Hair follicle dermal papilla cell (primary cell): Measurements from ENCODE around the gene ZNF442. TPM values are rescaled to one million over a fixed set of nuclear protein-coding genes. Genes with fewer than 3 reads are reported as not detected.

ENCODE experiments used
- small RNA-seq: library from RNA; depleted of rRNA; stranded (forward); fragments of <200 nt; gene quantifications from one replicate; pipeline ENCODE3, GENCODE V24; 2012
- total RNA-seq: library from RNA; depleted of rRNA; stranded (reverse); fragments of >200 nt; gene quantifications from 2 replicates; pipeline ENCODE4 v1.2.3, GENCODE V29; 2012

The ZNF442 gene
- 1.5 and 2.4 TPM in 2 replicates for total RNA-seq

GRCh38 chr19:12365236-12366162 lies at the start of gene ZNF442:
ZNF442 (minus strand) TSS chr19:12365683; CDS start chr19:12363631, 2,052 bp downstream.

GRCh38 chr19:12400633-12401502 lies 35.4 kb upstream of the ZNF442 start, which contains the start of gene ZNF799:
ZNF799 (minus strand) TSS chr19:12401271; CDS start chr19:12401070, 201 bp downstream.

GRCh38 chr19:12333162-12334159 lies 32.0 kb downstream of the ZNF442 start, which contains the start of gene ZNF563:
ZNF563 (minus strand) TSS chr19:12333633; CDS start chr19:12333482, 151 bp downstream.

Small RNAs within 50 kb of the gene (small RNA-seq; reads per million reads assigned to genes)
- gene RPS29P23 = not detected

Other genes with a start within 250 kb of the ZNF442 start
- 4.5 and 6.7 TPM in 2 replicates for gene ZNF20, start 225.3 kb downstream of the ZNF442 start, total RNA-seq
- gene ZNF625, start 208.9 kb downstream of the ZNF442 start, total RNA-seq = 9.2 and 9.4 TPM in 2 replicates
- gene ZNF136, start 202.6 kb downstream of the ZNF442 start, total RNA-seq = 11.3 and 12.2 TPM in 2 replicates
- gene ZNF44, start 70.8 kb downstream of the ZNF442 start, total RNA-seq = 6.6 and 7.0 TPM in 2 replicates
- 1.9 and 2.1 TPM in 2 replicates for gene ZNF563, start 32.0 kb downstream of the ZNF442 start, total RNA-seq
- 3.4 and 3.6 TPM in 2 replicates for gene ZNF799, start 35.6 kb upstream of the ZNF442 start, total RNA-seq
- 1.8 TPM in 2 replicates for gene ZNF443, start 75.3 kb upstream of the ZNF442 start, total RNA-seq
- 2.6 and 3.7 TPM in 2 replicates for gene ZNF709, start 119.1 kb upstream of the ZNF442 start, total RNA-seq
- 6.9 and 10.5 TPM in 2 replicates for gene ZNF564, start 185.8 kb upstream of the ZNF442 start, total RNA-seq
- gene ZNF490, start 245.1 kb upstream of the ZNF442 start, total RNA-seq = 5.8 and 6.5 TPM in 2 replicates
- gene ZNF791, start 245.2 kb upstream of the ZNF442 start, total RNA-seq = 16.0 and 18.3 TPM in 2 replicates